Central memory CD8-positive, alpha-beta T cell (primary cell): ENCODE results near the gene MAGEA2B.
"Not testable (repeated sequence)": the region's sequence is repeated elsewhere in the genome, so short reads cannot be mapped to it uniquely, and the experiment has no call there.

Experiments used
- ATAC-seq: fragments of 150-1000 bp; cut with Tn5 transposase; replicated peaks from 2 replicates; pipeline ENCODE4 v1.10.0; 2022; ENCODE audit warnings: mild to moderate bottlenecking, moderate FRiP score, moderate number of reproducible peaks; ENCODE audit not compliant: poor library complexity, severe bottlenecking; ENCODE audit errors: extremely low read depth
- DNase-seq, 2 donors: peaks; one replicate each; pipeline ENCODE4 v3.0.0; 2021; ENCODE audit warnings: low spot score in 2 of 2
- H3K27ac Mint-ChIP-seq: one replicate; pipeline ENCODE4 v1.8.0; 2022; ENCODE audit warnings: low read depth, mild to moderate bottlenecking, moderate library complexity, mixed read lengths
- H3K27me3 Mint-ChIP-seq: one replicate; pipeline ENCODE4 v1.8.0; 2022; ENCODE audit warnings: mixed read lengths
- H3K36me3 Mint-ChIP-seq: one replicate; pipeline ENCODE4 v1.8.0; 2022; ENCODE audit warnings: mild to moderate bottlenecking, moderate library complexity, mixed read lengths; ENCODE audit not compliant: insufficient read depth
- H3K4me1 Mint-ChIP-seq: one replicate; pipeline ENCODE4 v1.8.0; 2022; ENCODE audit warnings: mixed read lengths
- H3K4me3 Mint-ChIP-seq: one replicate; pipeline ENCODE4 v1.8.0; 2022; ENCODE audit warnings: mild to moderate bottlenecking, moderate library complexity, mixed read lengths
- H3K9me3 Mint-ChIP-seq: one replicate; pipeline ENCODE4 v1.8.0; 2022; ENCODE audit warnings: mixed read lengths

MAGEA2B gene

GRCh38 chrX:152713815-152714787, at the start of gene MAGEA2B:
MAGEA2B (plus strand) TSS chrX:152714628; CDS start chrX:152717107, 2,479 bp downstream.
- H3K9me3 Mint-ChIP-seq, H3K36me3 Mint-ChIP-seq, H3K4me3 Mint-ChIP-seq, H3K27ac Mint-ChIP-seq, ATAC-seq, H3K27me3 Mint-ChIP-seq, DNase-seq, H3K4me1 Mint-ChIP-seq: not testable (repeated sequence)

GRCh38 chrX:152674135-152674534, 40.3 kb upstream of the MAGEA2B start:
- ATAC-seq (no peak), DNase-seq (no peak)
- Mint-ChIP-seq H3K36me3 (no peaks in the 10 kb centered on the region), H3K4me3 (no peak overlapping the region), H3K27me3 (peaks cover 15% of the 10 kb centered on the region), H3K4me1 (no peaks in the 10 kb centered on the region), H3K27ac (no peak overlapping the region), H3K9me3 (no peaks in the 10 kb centered on the region)

- not testable (repeated sequence) for H3K9me3 Mint-ChIP-seq, DNase-seq, ATAC-seq, H3K4me3 Mint-ChIP-seq, H3K4me1 Mint-ChIP-seq, H3K36me3 Mint-ChIP-seq, H3K27ac Mint-ChIP-seq
- H3K27me3 Mint-ChIP-seq = peaks cover 12% of the 10 kb centered on the region
Measured at GRCh38 chrX:152674652-152675051, 39.8 kb upstream of the MAGEA2B start.

GRCh38 chrX:152681012-152681411, 33.4 kb upstream of the MAGEA2B start:
- ATAC-seq, H3K4me1 Mint-ChIP-seq, H3K27me3 Mint-ChIP-seq, H3K27ac Mint-ChIP-seq, H3K4me3 Mint-ChIP-seq, DNase-seq, H3K9me3 Mint-ChIP-seq, H3K36me3 Mint-ChIP-seq: not testable (repeated sequence)

- not testable (repeated sequence) for H3K4me1 Mint-ChIP-seq, H3K27ac Mint-ChIP-seq, H3K36me3 Mint-ChIP-seq, H3K4me3 Mint-ChIP-seq, H3K27me3 Mint-ChIP-seq, H3K9me3 Mint-ChIP-seq, ATAC-seq, DNase-seq
Measured at GRCh38 chrX:152697952-152698931, 16.2 kb upstream of the MAGEA2B start, which contains the start of gene MAGEA3. MAGEA3 (plus strand) TSS chrX:152698794; CDS start chrX:152700833, 2,039 bp downstream.

- H3K4me3 Mint-ChIP-seq, H3K4me1 Mint-ChIP-seq, H3K9me3 Mint-ChIP-seq, H3K36me3 Mint-ChIP-seq, H3K27me3 Mint-ChIP-seq, ATAC-seq, H3K27ac Mint-ChIP-seq, DNase-seq: not testable (repeated sequence)
Measured at GRCh38 chrX:152700390-152700789, 14.0 kb upstream of the MAGEA2B start.

- DNase-seq, H3K4me1 Mint-ChIP-seq, H3K27me3 Mint-ChIP-seq, H3K27ac Mint-ChIP-seq, ATAC-seq, H3K9me3 Mint-ChIP-seq, H3K36me3 Mint-ChIP-seq, H3K4me3 Mint-ChIP-seq: not testable (repeated sequence)
Measured at GRCh38 chrX:152706500-152706899, 7.9 kb upstream of the MAGEA2B start.

- H3K27ac Mint-ChIP-seq, H3K4me3 Mint-ChIP-seq, DNase-seq, H3K27me3 Mint-ChIP-seq, H3K36me3 Mint-ChIP-seq, H3K4me1 Mint-ChIP-seq, H3K9me3 Mint-ChIP-seq, ATAC-seq: not testable (repeated sequence)
Measured at GRCh38 chrX:152709173-152709572, 5.3 kb upstream of the MAGEA2B start, which contains the start of gene CSAG2. CSAG2 (minus strand) TSS chrX:152709273; CDS start chrX:152709112, 161 bp downstream.

- H3K9me3 Mint-ChIP-seq, ATAC-seq, H3K36me3 Mint-ChIP-seq, H3K4me3 Mint-ChIP-seq, H3K4me1 Mint-ChIP-seq, H3K27ac Mint-ChIP-seq, DNase-seq, H3K27me3 Mint-ChIP-seq: not testable (repeated sequence)
Measured at GRCh38 chrX:152713195-152713594, 1.2 kb upstream of the MAGEA2B start.

GRCh38 chrX:152725409-152725808, 11.0 kb downstream of the MAGEA2B start:
- DNase-seq (no peak), ATAC-seq (no peak)
- H3K27ac Mint-ChIP-seq = no peak overlapping the region
- H3K36me3 Mint-ChIP-seq = no peaks in the 10 kb centered on the region
- H3K4me3 Mint-ChIP-seq = no peak overlapping the region
- peaks cover 13% of the 10 kb centered on the region for H3K27me3 Mint-ChIP-seq
- H3K9me3 Mint-ChIP-seq = no peaks in the 10 kb centered on the region
- no peaks in the 10 kb centered on the region for H3K4me1 Mint-ChIP-seq

GRCh38 chrX:152733261-152733975, 19.0 kb downstream of the MAGEA2B start, which contains the start of the genes CSAG1 and MAGEA12:
CSAG1 (minus strand) TSS chrX:152733721; CDS start chrX:152732460, 1,261 bp downstream.
MAGEA12 (plus strand) TSS chrX:152733757; CDS start chrX:152736162, 2,405 bp downstream.
- DNase-seq (no peak), ATAC-seq (no peak)
- H3K9me3 Mint-ChIP-seq = no peaks in the 10 kb centered on the region
- H3K27me3 Mint-ChIP-seq = no peaks in the 10 kb centered on the region
- H3K36me3 Mint-ChIP-seq = no peaks in the 10 kb centered on the region
- no peak within 1 kb of the TSS for H3K27ac Mint-ChIP-seq
- no peak within 1 kb of the TSS for H3K4me3 Mint-ChIP-seq
- no peaks in the 10 kb centered on the region for H3K4me1 Mint-ChIP-seq
